ENCODE results near the gene MYO18B. TPM values are rescaled to one million over a fixed set of nuclear protein-coding genes. Genes with fewer than 3 reads are reported as not detected.

Gene MYO18B
- total and polyA plus RNA-seq, 2 of the 4 experiments (the other 2 are of a cell fraction) = under 0.01 TPM; not detected in 1

- Histone ChIP-seq H3K36me3 (ENCODE audit: control insufficient read depth, insufficient read depth, low read length) (no peaks in the 10 kb centered on the region), H2BK20ac (ENCODE audit: low read depth, low read length) (no peak overlapping the region), H2BK120ac (ENCODE audit: low read depth, low read length) (no peak overlapping the region), H2AK9ac (replicated peaks; ENCODE audit: low read depth, low read length, poor library complexity) (no peak overlapping the region), H3K4me3 (ENCODE audit: insufficient read depth, low read depth, low read length) (no peak overlapping the region), H3K18ac (ENCODE audit: low read depth, low read length) (no peak overlapping the region), H3K4me2 (ENCODE audit: low read depth, low read length) (no peak overlapping the region), H3K14ac (replicated peaks; ENCODE audit: low read depth, low read length) (no peak overlapping the region), H4K20me1 (ENCODE audit: insufficient read depth, low read length) (no peaks in the 10 kb centered on the region), H3K23ac (ENCODE audit: low read depth, low read length) (no peak overlapping the region), H4K91ac (ENCODE audit: insufficient read depth, low read depth, low read length) (no peak overlapping the region), H4K5ac (ENCODE audit: low read depth, low read length) (no peak overlapping the region), H2BK15ac (ENCODE audit: low read depth, low read length) (no peak overlapping the region), H3K4ac (ENCODE audit: low read depth, low read length) (no peak overlapping the region), H3K27me3 (ENCODE audit: control insufficient read depth, insufficient read depth, low read length) (no peaks in the 10 kb centered on the region), H3K4me1 (ENCODE audit: control insufficient read depth, insufficient read depth, low read length) (no peaks in the 10 kb centered on the region), H4K8ac (ENCODE audit: low read depth in 2 of 2, low read length in 2 of 2) (no peak overlapping the region), H3K56ac (ENCODE audit: extremely low read depth, insufficient read depth, low read length) (no peak overlapping the region), H3K9me3 (ENCODE audit: control insufficient read depth, insufficient read depth, low read length) (peaks cover 18% of the 10 kb centered on the region), H3K9ac (ENCODE audit: low read depth, low read length) (no peak overlapping the region), H2AFZ (replicated peaks; ENCODE audit: low read length, poor library complexity) (no peak overlapping the region), H2BK5ac (ENCODE audit: low read depth, low read length, poor library complexity, severe bottlenecking) (no peak overlapping the region), H2AK5ac (ENCODE audit: low read depth, low read length) (no peak overlapping the region), H3K9me1 (ENCODE audit: insufficient read depth, low read length) (no peaks in the 10 kb centered on the region), H3K79me1 (ENCODE audit: low read depth in 1 of 2, low read length in 2 of 2) (no peaks in the 10 kb centered on the region), H3K27ac (ENCODE audit: insufficient read depth, low read length) (no peak overlapping the region)
- TF ChIP-seq USF2 (IDR thresholded peaks at IDR 0.05; ENCODE audit: low read depth, low read length) (no peak), RCOR1 (IDR thresholded peaks at IDR 0.05; ENCODE audit: insufficient replicate concordance, low read length) (no peak), CEBPB (IDR thresholded peaks at IDR 0.05; ENCODE audit: low read depth, low read length) (no peak), RFX5 (IDR thresholded peaks at IDR 0.05; ENCODE audit: low read depth, low read length) (no peak), CTCF (conservative IDR thresholded peaks at IDR 0.05; ENCODE audit: low read depth, low read length) (0 out of 2 replicates have a peak, but pooled peaks have one; percentile 1), RAD21 (IDR thresholded peaks at IDR 0.05; ENCODE audit: low read length) (no peak), MAZ (IDR thresholded peaks at IDR 0.05; ENCODE audit: borderline replicate concordance, low read depth, low read length) (no peak), BHLHE40 (IDR thresholded peaks at IDR 0.05; ENCODE audit: low read depth, low read length) (no peak), NFE2L2 (IDR thresholded peaks at IDR 0.05; ENCODE audit: low read depth, low read length) (no peak)
- CTCF ChIA-PET = no interaction called here
- ATAC-seq (ENCODE audit: low read depth) (no peak), DNase-seq (no peak)
- 46% methylated on average over 2 of the region's 11 CpGs; no CpG with 5 or more reads in 1 of the 2 experiments for WGBS, 2 experiments (ENCODE audit: extremely low coverage in 2 of 2, insufficient read length in 1 of 2)
- intact Hi-C loops (cut with micrococcal nuclease) = no loop called here
- in situ Hi-C loops (cut with MboI; ENCODE audit: low sequenced_read_pairs) = no loop called here
- dilution Hi-C loops (cut with HindIII; ENCODE audit: low sequenced_read_pairs, unreplicated experiment) = no loop called here
- POLR2A ChIA-PET (ENCODE audit: unreplicated experiment) = no interaction called here
- no TSS peak for BruUV-seq (replicated peaks)
Observed at GRCh38 chr22:25898707-25899365, 156.8 kb downstream of the MYO18B start.
